GM18511 (cell line): ENCODE results near the gene HRH3.

Source experiments
- ATAC-seq: cut with Tn5 transposase; IDR thresholded peaks from one replicate; pipeline ENCODE4 v1.9.1; 2021; ENCODE audit warnings: mild to moderate bottlenecking, moderate library complexity; ENCODE audit not compliant: unreplicated experiment

Gene HRH3

GRCh38 chr20:62181808-62182207 is 38.3 kb downstream of the HRH3 start:
- no peak for ATAC-seq

- no peak for ATAC-seq
These were observed 40.9 kb downstream of the HRH3 start for GRCh38 chr20:62179162-62179504.

- no peak for ATAC-seq
These were observed 41.5 kb downstream of the HRH3 start for GRCh38 chr20:62178316-62179161.

- ATAC-seq, result no peak
These were observed 42.8 kb downstream of the HRH3 start for GRCh38 chr20:62177307-62177706.

- no peak for ATAC-seq
These were observed 43.2 kb downstream of the HRH3 start for GRCh38 chr20:62176866-62177265.

- no peak for ATAC-seq
These were observed 44.4 kb downstream of the HRH3 start for GRCh38 chr20:62175711-62176110.

GRCh38 chr20:62174870-62175624 is 45.0 kb downstream of the HRH3 start:
- no peak for ATAC-seq

- no peak for ATAC-seq
These were observed 45.9 kb downstream of the HRH3 start for GRCh38 chr20:62174021-62174804.

GRCh38 chr20:62172666-62173065 is 47.4 kb downstream of the HRH3 start:
- ATAC-seq, result no peak

- ATAC-seq, result no peak
These were observed 48.8 kb downstream of the HRH3 start for GRCh38 chr20:62171245-62171644.

GRCh38 chr20:62170536-62170935 is 49.5 kb downstream of the HRH3 start:
- no peak for ATAC-seq

- ATAC-seq, result no peak
These were observed 51.1 kb downstream of the HRH3 start for GRCh38 chr20:62168890-62169435.

- ATAC-seq, result no peak
These were observed 52.0 kb downstream of the HRH3 start for GRCh38 chr20:62168061-62168460.

- ATAC-seq, result no peak
These were observed 52.6 kb downstream of the HRH3 start for GRCh38 chr20:62167474-62167873.

- no peak for ATAC-seq
These were observed 54.2 kb downstream of the HRH3 start for GRCh38 chr20:62165762-62166399.
